ENCODE data around the gene SPHK1. TPM values are rescaled to one million over a fixed set of nuclear protein-coding genes. Genes with fewer than 3 reads are reported as not detected.

SPHK1 gene
- total RNA-seq, 1 donor from 2014 or later = 26.8 TPM

GRCh38 chr17:76371656-76372628 lies 12.5 kb upstream of the SPHK1 start:
- no peak for DNase-seq (ENCODE audit: extremely low spot score, unreplicated experiment)
- Mint-ChIP-seq H3K27me3 (no peaks in the 10 kb centered on the region), H3K9me3 (no peaks in the 10 kb centered on the region), H3K4me3 (no peak overlapping the region), H3K27ac (no peak overlapping the region), H3K4me1 (ENCODE audit: unreplicated experiment) (peaks cover 37% of the 10 kb centered on the region), H3K36me3 (no peaks in the 10 kb centered on the region)
- no peak for TF ChIP-seq CTCF (conservative IDR thresholded peaks at IDR 0.05)

- H3K4me1 Mint-ChIP-seq (ENCODE audit: unreplicated experiment) = peaks cover 34% of the 10 kb centered on the region
- no peak overlapping the region for H3K27ac Mint-ChIP-seq
- no peak for TF ChIP-seq CTCF (conservative IDR thresholded peaks at IDR 0.05)
Measured at GRCh38 chr17:76376318-76377133, 7.9 kb upstream of the SPHK1 start.

GRCh38 chr17:76378548-76379274 lies 5.7 kb upstream of the SPHK1 start:
- peaks cover 26% of the 10 kb centered on the region for H3K4me1 Mint-ChIP-seq (ENCODE audit: unreplicated experiment)
- peaks cover 8% of the 10 kb centered on the region for H3K9me3 Mint-ChIP-seq
- TF ChIP-seq CTCF (conservative IDR thresholded peaks at IDR 0.05) = no peak
- no peak for DNase-seq (ENCODE audit: extremely low spot score, unreplicated experiment)
- H3K36me3 Mint-ChIP-seq = peaks cover 4% of the 10 kb centered on the region
- H3K27ac Mint-ChIP-seq = no peak overlapping the region
- H3K27me3 Mint-ChIP-seq = peaks cover 9% of the 10 kb centered on the region
- no peak overlapping the region for H3K4me3 Mint-ChIP-seq

More at GRCh38 chr17:76376318-76377133, 7.9 kb upstream of the SPHK1 start:
- H3K27me3 Mint-ChIP-seq = peaks cover 6% of the 10 kb centered on the region
- H3K9me3 Mint-ChIP-seq = peaks cover 8% of the 10 kb centered on the region
- no peak for DNase-seq (ENCODE audit: extremely low spot score, unreplicated experiment)
- no peak overlapping the region for H3K4me3 Mint-ChIP-seq
- H3K36me3 Mint-ChIP-seq = peaks cover 4% of the 10 kb centered on the region

- Mint-ChIP-seq H3K4me1 (ENCODE audit: unreplicated experiment) (peaks cover 24% of the 10 kb centered on the region), H3K27me3 (peaks cover 10% of the 10 kb centered on the region), H3K36me3 (peaks cover 4% of the 10 kb centered on the region), H3K9me3 (peaks cover 8% of the 10 kb centered on the region), H3K4me3 (no peak overlapping the region), H3K27ac (peak overlapping the region; percentile 62)
- no peak for TF ChIP-seq CTCF (conservative IDR thresholded peaks at IDR 0.05)
- DNase-seq (ENCODE audit: extremely low spot score, unreplicated experiment) = no peak
Measured at GRCh38 chr17:76379275-76379641, 5.2 kb upstream of the SPHK1 start.

- TF ChIP-seq CTCF (conservative IDR thresholded peaks at IDR 0.05) = no peak
- H3K27ac Mint-ChIP-seq = peak overlapping the region; percentile 62
- peaks cover 24% of the 10 kb centered on the region for H3K4me1 Mint-ChIP-seq (ENCODE audit: unreplicated experiment)
- peaks cover 8% of the 10 kb centered on the region for H3K9me3 Mint-ChIP-seq
- H3K4me3 Mint-ChIP-seq = no peak overlapping the region
- no peak for DNase-seq (ENCODE audit: extremely low spot score, unreplicated experiment)
- H3K27me3 Mint-ChIP-seq = peaks cover 10% of the 10 kb centered on the region
- H3K36me3 Mint-ChIP-seq = peaks cover 4% of the 10 kb centered on the region
Measured at GRCh38 chr17:76379646-76380376, 4.6 kb upstream of the SPHK1 start.

Data from type B pancreatic cell (in vitro differentiated cells).